Amniotic stem cell (primary cell): ENCODE data around the gene TSTD1.
A peak's percentile ranks its signal among the peaks of the same experiment; 100 is the strongest.
"Not testable (repeated sequence)": the region's sequence is repeated elsewhere in the genome, so short reads cannot be mapped to it uniquely, and the experiment has no call there.

Experiments used
- DNase-seq: peaks from one replicate; lab custom pipeline; 2025; lab: John Stamatoyannopoulos, UW

The TSTD1 gene

DNA sequence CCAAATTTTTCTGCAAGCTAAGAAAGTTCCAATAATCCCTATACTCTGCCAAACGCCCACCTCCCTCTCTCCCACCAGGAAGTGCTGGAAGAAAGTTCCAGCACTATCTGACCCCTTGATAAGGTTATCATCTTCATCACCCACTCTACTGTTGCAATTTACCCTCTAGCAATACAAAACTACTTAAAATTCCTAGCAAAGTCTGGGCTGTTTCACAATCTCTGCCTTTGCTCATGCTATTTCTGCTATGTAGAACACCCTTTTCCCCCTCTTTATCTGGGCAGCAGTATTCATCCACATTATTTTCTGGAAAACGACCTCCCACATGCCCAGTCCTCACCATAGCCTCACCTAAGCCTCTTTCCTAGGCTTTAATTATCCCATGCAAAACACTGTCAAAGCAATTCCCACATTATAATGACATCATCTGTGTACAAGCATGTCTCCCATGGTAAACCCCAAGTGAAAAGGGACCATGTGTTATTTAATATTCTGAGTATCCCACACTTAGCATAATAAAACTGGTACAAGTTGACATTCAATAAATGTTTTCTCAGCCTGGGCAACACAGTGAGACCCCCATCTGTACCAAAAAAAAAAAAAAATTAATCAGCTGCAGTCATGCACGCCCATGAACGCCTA, 29.8 kb downstream of the TSTD1 start:
- DNase-seq = no peak

DNA sequence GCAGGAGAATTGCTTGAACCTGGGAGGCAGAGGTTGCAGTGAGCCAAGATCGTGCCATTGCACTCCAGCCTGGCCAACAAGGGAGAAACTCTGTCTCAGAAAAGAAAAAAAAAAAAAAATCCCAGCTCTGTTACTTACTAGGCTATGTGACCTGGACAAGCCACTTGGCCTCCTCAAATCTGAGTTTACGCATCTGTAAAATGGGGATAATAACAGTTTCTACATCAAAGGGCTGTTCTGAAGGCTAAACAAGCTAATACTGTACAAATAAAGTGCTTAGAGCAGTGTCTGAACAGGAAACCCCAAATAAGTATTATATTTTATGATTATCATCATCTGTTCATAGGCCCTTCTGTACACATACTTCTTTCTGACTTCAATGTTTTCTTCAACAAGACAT, 31.4 kb downstream of the TSTD1 start:
- no peak for DNase-seq

GRCh38 chr1:161006563-161006962, 32.2 kb downstream of the TSTD1 start:
- no peak for DNase-seq

- no peak for DNase-seq
These were observed 37.2 kb downstream of the TSTD1 start for GRCh38 chr1:161001525-161001924.

DNA sequence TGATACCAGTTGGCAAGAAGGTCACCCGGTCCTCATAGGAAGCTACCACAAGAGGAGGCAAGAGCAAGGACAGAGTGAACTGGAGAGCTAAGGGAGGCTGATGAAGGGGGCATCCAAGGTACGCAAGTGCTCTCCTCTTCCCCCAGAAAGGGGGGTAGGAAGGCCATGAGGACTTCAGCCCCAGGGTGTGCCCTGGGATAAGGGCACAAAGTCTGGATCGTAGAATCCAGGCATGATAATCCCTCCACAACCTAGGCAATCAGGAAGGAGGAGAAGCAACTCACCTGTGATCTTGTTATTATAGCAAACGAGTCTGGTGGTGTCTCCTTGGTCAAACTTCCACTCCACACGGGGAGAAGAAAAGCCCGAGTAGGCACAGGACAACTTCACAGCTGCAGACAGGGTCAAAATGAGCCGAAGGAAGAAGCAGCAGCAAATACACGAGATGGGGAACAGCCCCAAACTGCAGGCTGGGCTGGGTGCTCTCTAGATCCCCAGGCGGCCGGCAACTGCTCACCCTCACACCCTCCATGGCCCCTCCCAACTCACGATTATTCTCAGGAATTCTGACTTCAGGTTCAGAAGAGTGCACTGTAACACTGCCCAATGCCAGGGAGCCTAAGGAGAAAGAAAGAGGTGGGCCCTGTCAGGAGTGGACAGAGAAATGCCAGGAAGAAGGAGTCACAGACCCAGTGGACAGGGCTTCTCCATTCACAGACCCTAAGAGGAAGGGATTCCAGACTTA, 37.9 kb downstream of the TSTD1 start:
- DNase-seq = no peak

DNA sequence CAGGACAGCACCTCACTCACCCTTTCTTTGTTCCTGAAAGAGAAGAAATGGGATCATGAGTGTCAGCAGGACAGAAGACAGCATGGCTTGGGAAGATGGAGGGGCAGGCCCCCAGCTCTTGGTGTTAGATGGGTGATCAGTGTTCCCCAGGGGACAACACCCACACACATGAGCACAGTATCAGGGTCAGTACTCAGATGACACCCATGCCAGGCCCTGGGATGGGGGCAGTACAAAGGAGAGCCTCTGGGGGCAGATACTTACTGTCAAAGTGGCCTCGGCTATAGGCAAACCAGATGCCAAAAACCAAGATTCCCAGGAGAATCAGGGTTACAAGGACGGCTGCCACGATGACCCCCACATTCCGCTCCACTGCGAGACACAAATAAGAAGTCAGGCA, 39.4 kb downstream of the TSTD1 start:
- DNase-seq = no peak

- DNase-seq = peak; percentile 31
These were observed 41.3 kb downstream of the TSTD1 start for GRCh38 chr1:160997323-160998038.

GRCh38 chr1:160996178-160996577, 42.6 kb downstream of the TSTD1 start:
- DNase-seq = no peak

DNA sequence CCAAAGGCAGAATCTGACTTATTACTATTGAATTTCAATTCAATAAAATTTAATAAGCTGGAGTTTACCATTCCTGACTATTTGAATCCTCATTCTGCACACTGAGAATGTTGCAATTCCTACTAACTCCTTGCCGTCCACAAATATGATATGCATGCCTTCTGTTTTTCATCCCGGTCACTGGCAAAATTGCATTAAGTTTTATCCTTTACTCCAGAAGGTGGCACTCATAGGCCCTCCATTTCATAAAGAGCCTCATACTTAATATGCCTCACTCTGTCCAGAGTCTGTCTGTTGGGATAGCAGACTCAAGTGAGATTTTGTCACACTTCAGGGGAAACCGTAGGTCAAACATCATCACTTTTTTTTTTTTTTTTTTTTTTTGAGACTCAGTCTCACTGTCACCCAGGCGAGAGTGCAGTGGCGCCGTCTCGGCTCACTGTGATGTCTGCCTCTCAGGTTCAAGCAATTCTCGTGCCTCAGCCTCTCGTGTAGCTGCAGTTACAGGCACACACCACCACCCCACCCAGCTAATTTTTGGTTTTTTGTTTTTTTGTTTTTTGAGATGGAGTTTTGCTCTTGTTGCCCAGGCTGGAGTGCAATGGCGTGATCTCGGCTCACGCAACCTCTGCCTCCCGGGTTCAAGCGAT, 45.1 kb downstream of the TSTD1 start:
- peak; percentile 53 for DNase-seq

DNA sequence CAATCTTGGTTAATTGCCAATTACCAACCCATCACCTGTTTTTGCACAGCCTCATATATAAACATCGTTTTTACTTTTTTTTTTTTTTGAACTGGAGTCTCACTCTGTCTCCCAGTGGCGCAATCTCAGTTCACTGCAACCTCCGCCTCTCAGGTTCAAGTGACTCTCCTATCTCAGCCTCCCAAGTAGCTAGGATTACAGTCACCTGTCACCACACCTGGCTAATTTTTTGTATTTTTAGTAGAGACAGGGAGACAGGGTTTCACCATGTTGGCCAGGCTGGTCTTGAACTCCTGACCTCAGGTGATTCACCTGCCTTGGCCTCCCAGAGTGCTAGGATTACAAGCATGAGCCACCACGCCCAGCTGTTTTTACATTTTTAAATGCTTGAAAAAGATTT, 46.7 kb downstream of the TSTD1 start:
- DNase-seq = not testable (repeated sequence)
